ENCODE results near the gene MYO3A. TPM values are rescaled to one million over a fixed set of nuclear protein-coding genes. Genes with fewer than 3 reads are reported as not detected.

The MYO3A gene
- total and polyA plus RNA-seq, 2 experiments from 2014 or later, result 3.0 to 10.7 TPM

- TF ChIP-seq ETS1 (IDR thresholded peaks at IDR 0.05) (no peak), REST (IDR thresholded peaks at IDR 0.05; ENCODE audit: unreplicated experiment) (no peak), JUNB (IDR thresholded peaks at IDR 0.05; ENCODE audit: unreplicated experiment) (no peak), ZNF114 (CRISPR knock-in tag; IDR thresholded peaks at IDR 0.05) (no peak), ZNF331 (CRISPR knock-in tag; IDR thresholded peaks at IDR 0.05; ENCODE audit: low read depth) (no peak)
Measured at GRCh38 chr10:25982107-25982506, 48.1 kb downstream of the MYO3A start (continued).

GRCh38 chr10:25988583-25988982, 54.6 kb downstream of the MYO3A start:
- H3K4me1 Mint-ChIP-seq, result no peaks in the 10 kb centered on the region
- Histone ChIP-seq H3K27ac (ENCODE audit: low read depth) (no peak overlapping the region), H3K4me1 (ENCODE audit: insufficient read depth) (no peaks in the 10 kb centered on the region), H3K27me3 (ENCODE audit: insufficient read depth) (no peaks in the 10 kb centered on the region), H3K79me2 (replicated peaks; ENCODE audit: insufficient read depth) (no peaks in the 10 kb centered on the region), H3K4me2 (no peak overlapping the region), H2AFZ (no peak overlapping the region), H3K36me3 (ENCODE audit: insufficient read depth) (no peaks in the 10 kb centered on the region), H3F3A (replicated peaks; ENCODE audit: low read depth) (no peaks in the 10 kb centered on the region), H4K20me1 (replicated peaks; ENCODE audit: insufficient read depth) (no peaks in the 10 kb centered on the region), H3K4me3 (no peak overlapping the region), H3K9me2 (ENCODE audit: insufficient read depth) (peaks cover 4% of the 10 kb centered on the region; the same call in 1 of the 2 replicates)
- H3K27me3 Mint-ChIP-seq (ENCODE audit: insufficient read depth, low read depth, poor library complexity), result no peaks in the 10 kb centered on the region
- TF ChIP-seq EZH2phosphoT487 (IDR thresholded peaks at IDR 0.05; ENCODE audit: unreplicated experiment), result no peak
- TF ChIP-seq, protein P1, sequence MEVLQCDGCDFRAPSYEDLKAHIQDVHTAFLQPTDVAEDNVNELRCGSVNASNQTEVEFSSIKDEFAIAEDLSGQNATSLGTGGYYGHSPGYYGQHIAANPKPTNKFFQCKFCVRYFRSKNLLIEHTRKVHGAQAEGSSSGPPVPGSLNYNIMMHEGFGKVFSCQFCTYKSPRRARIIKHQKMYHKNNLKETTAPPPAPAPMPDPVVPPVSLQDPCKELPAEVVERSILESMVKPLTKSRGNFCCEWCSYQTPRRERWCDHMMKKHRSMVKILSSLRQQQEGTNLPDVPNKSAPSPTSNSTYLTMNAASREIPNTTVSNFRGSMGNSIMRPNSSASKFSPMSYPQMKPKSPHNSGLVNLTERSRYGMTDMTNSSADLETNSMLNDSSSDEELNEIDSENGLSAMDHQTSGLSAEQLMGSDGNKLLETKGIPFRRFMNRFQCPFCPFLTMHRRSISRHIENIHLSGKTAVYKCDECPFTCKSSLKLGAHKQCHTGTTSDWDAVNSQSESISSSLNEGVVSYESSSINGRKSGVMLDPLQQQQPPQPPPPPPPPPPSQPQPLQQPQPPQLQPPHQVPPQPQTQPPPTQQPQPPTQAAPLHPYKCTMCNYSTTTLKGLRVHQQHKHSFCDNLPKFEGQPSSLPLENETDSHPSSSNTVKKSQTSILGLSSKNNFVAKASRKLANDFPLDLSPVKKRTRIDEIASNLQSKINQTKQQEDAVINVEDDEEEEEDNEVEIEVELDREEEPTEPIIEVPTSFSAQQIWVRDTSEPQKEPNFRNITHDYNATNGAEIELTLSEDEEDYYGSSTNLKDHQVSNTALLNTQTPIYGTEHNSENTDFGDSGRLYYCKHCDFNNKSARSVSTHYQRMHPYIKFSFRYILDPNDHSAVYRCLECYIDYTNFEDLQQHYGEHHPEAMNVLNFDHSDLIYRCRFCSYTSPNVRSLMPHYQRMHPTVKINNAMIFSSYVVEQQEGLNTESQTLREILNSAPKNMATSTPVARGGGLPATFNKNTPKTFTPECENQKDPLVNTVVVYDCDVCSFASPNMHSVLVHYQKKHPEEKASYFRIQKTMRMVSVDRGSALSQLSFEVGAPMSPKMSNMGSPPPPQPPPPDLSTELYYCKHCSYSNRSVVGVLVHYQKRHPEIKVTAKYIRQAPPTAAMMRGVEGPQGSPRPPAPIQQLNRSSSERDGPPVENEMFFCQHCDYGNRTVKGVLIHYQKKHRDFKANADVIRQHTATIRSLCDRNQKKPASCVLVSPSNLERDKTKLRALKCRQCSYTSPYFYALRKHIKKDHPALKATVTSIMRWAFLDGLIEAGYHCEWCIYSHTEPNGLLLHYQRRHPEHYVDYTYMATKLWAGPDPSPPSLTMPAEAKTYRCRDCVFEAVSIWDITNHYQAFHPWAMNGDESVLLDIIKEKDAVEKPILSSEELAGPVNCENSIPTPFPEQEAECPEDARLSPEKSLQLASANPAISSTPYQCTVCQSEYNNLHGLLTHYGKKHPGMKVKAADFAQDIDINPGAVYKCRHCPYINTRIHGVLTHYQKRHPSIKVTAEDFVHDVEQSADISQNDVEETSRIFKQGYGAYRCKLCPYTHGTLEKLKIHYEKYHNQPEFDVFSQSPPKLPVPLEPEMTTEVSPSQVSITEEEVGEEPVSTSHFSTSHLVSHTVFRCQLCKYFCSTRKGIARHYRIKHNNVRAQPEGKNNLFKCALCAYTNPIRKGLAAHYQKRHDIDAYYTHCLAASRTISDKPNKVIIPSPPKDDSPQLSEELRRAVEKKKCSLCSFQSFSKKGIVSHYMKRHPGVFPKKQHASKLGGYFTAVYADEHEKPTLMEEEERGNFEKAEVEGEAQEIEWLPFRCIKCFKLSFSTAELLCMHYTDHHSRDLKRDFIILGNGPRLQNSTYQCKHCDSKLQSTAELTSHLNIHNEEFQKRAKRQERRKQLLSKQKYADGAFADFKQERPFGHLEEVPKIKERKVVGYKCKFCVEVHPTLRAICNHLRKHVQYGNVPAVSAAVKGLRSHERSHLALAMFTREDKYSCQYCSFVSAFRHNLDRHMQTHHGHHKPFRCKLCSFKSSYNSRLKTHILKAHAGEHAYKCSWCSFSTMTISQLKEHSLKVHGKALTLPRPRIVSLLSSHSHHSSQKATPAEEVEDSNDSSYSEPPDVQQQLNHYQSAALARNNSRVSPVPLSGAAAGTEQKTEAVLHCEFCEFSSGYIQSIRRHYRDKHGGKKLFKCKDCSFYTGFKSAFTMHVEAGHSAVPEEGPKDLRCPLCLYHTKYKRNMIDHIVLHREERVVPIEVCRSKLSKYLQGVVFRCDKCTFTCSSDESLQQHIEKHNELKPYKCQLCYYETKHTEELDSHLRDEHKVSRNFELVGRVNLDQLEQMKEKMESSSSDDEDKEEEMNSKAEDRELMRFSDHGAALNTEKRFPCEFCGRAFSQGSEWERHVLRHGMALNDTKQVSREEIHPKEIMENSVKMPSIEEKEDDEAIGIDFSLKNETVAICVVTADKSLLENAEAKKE (CRISPR knock-in tag; IDR thresholded peaks at IDR 0.05), result no peak
- no peak for TF ChIP-seq ZNF331 (CRISPR knock-in tag; IDR thresholded peaks at IDR 0.05; ENCODE audit: low read depth)
- TF ChIP-seq POLR2AphosphoS5 (IDR thresholded peaks at IDR 0.05; ENCODE audit: low read depth), result no peak
- TF ChIP-seq CREB1 (CRISPR knock-in tag; IDR thresholded peaks at IDR 0.05; ENCODE audit: low read depth), result no peak
- no peak for DNase-seq (ENCODE audit: low spot score)
- H3K9me3 Mint-ChIP-seq, result peaks cover 18% of the 10 kb centered on the region
- H3K27ac Mint-ChIP-seq, result no peak overlapping the region
- ATAC-seq, result no peak
- peaks cover 6% of the 10 kb centered on the region; the same call in 2 of the 3 replicates for H3K36me3 Mint-ChIP-seq (ENCODE audit: low read depth)
- H3K4me3 Mint-ChIP-seq, result no peak overlapping the region
